A673 (cell line): ENCODE data around the gene MICAL2.

Source experiments
- EZH2 ChIP-seq: fragments of 200-600 bp; sonication (generic); IDR thresholded peaks from 2 replicates; pipeline ENCODE4 v1.6.1; 2017; ENCODE audit warnings: borderline replicate concordance, low read depth, mild to moderate bottlenecking, mixed read lengths, antibody characterized with exemption, low read length; ENCODE audit not compliant: poor library complexity, severe bottlenecking
- TF ChIP-seq, protein P1 (sequence below): fragments of 300-800, 200-600 bp; sonication (generic); conservative IDR thresholded peaks from 2 replicates; pipeline ENCODE4 v1.5.1; 2017; ENCODE audit warnings: low read depth, mild to moderate bottlenecking, antibody characterized with exemption, low read length, moderate library complexity, mixed read lengths

DNA sequence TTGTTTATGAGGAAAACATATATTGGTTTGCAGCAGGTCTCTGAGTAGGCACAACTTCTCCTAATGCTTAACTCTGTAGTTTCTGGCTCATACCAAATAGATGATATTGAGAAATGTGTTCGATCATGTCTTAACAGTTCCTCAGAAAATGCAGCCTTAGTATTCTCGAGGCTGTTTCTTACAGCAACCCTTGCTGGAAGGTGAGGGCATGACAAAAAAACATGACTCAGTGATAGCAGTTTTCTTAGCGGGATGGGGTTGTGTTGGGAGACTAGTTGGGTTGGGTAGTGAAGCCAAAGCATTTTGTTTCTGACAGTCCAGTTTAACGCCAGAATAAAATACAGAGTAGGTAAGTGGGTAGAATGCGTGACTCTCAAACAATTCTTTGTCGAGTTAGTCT lies 172.3 kb downstream of the MICAL2 start:
- TF ChIP-seq, protein P1, sequence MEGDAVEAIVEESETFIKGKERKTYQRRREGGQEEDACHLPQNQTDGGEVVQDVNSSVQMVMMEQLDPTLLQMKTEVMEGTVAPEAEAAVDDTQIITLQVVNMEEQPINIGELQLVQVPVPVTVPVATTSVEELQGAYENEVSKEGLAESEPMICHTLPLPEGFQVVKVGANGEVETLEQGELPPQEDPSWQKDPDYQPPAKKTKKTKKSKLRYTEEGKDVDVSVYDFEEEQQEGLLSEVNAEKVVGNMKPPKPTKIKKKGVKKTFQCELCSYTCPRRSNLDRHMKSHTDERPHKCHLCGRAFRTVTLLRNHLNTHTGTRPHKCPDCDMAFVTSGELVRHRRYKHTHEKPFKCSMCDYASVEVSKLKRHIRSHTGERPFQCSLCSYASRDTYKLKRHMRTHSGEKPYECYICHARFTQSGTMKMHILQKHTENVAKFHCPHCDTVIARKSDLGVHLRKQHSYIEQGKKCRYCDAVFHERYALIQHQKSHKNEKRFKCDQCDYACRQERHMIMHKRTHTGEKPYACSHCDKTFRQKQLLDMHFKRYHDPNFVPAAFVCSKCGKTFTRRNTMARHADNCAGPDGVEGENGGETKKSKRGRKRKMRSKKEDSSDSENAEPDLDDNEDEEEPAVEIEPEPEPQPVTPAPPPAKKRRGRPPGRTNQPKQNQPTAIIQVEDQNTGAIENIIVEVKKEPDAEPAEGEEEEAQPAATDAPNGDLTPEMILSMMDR = no peak
- TF ChIP-seq EZH2 = no peak
